C1 segment of cervical spinal cord (tissue), 14 donors: ENCODE results near the gene DYNLL1.
"Not testable (repeated sequence)": the region's sequence is repeated elsewhere in the genome, so short reads cannot be mapped to it uniquely, and the experiment has no call there.

Experiments used
- DNase-seq, 14 donors: peaks; one replicate each; lab custom pipeline; 2025; lab: John Stamatoyannopoulos, UW

Gene DYNLL1

GRCh38 chr12:120495731-120496412, at the start of gene DYNLL1:
DYNLL1 (plus strand) TSS chr12:120496113; CDS start chr12:120496422, 309 bp downstream.
- peak; percentile 63 to 93 (median 90) for DNase-seq

- DNase-seq, result not testable (repeated sequence)
Measured at GRCh38 chr12:120446844-120447178, 49.1 kb upstream of the DYNLL1 start.

GRCh38 chr12:120447992-120448391, 47.9 kb upstream of the DYNLL1 start:
- no peak for DNase-seq

GRCh38 chr12:120452524-120452923, 43.4 kb upstream of the DYNLL1 start:
- not testable (repeated sequence) for DNase-seq

GRCh38 chr12:120453060-120453750, 42.7 kb upstream of the DYNLL1 start:
- no peak for DNase-seq

GRCh38 chr12:120453977-120454376, 41.9 kb upstream of the DYNLL1 start:
- DNase-seq, result no peak

- DNase-seq, result no peak
Measured at GRCh38 chr12:120455302-120455701, 40.6 kb upstream of the DYNLL1 start.

GRCh38 chr12:120457133-120457532, 38.8 kb upstream of the DYNLL1 start:
- no peak for DNase-seq

- no peak for DNase-seq
Measured at GRCh38 chr12:120460157-120460556, 35.8 kb upstream of the DYNLL1 start.

GRCh38 chr12:120462099-120462640, 33.7 kb upstream of the DYNLL1 start:
- no peak for DNase-seq

- DNase-seq, result no peak
Measured at GRCh38 chr12:120463712-120464111, 32.2 kb upstream of the DYNLL1 start.

GRCh38 chr12:120465756-120466155, 30.2 kb upstream of the DYNLL1 start:
- DNase-seq, result no peak

- DNase-seq, result peak in 1 of 14 donors; percentile 10
Measured at GRCh38 chr12:120466560-120467315, 29.2 kb upstream of the DYNLL1 start.

GRCh38 chr12:120467439-120467838, 28.5 kb upstream of the DYNLL1 start:
- no peak for DNase-seq

- DNase-seq, result peak in 5 of 14 donors; percentile 18 to 59 (median 34)
Measured at GRCh38 chr12:120468325-120468820, 27.5 kb upstream of the DYNLL1 start.

GRCh38 chr12:120468821-120469449, 27.0 kb upstream of the DYNLL1 start:
- DNase-seq, result peak in 11 of 14 donors; percentile 33 to 82 (median 51)

- peak; percentile 60 to 98 (median 92) for DNase-seq
Measured at GRCh38 chr12:120469450-120470149, 26.3 kb upstream of the DYNLL1 start, which contains the start of gene SRSF9. SRSF9 (minus strand) TSS chr12:120469748; CDS start chr12:120469609, 139 bp downstream.

- DNase-seq, result peak in 3 of 14 donors; percentile 49 to 70 (median 64)
Measured at GRCh38 chr12:120470150-120470784, 25.6 kb upstream of the DYNLL1 start.

- DNase-seq, result no peak
Measured at GRCh38 chr12:120472521-120472920, 23.4 kb upstream of the DYNLL1 start.
